HG03439 (cell line): ENCODE measurements around the gene ARHGEF2.
"Not testable (repeated sequence)": the region's sequence is repeated elsewhere in the genome, so short reads cannot be mapped to it uniquely, and the experiment has no call there.

Source experiments
- ATAC-seq: cut with Tn5 transposase; IDR thresholded peaks from one replicate; pipeline ENCODE4 v1.9.1; 2021; ENCODE audit warnings: mild to moderate bottlenecking, moderate library complexity; ENCODE audit not compliant: unreplicated experiment

The ARHGEF2 gene

DNA sequence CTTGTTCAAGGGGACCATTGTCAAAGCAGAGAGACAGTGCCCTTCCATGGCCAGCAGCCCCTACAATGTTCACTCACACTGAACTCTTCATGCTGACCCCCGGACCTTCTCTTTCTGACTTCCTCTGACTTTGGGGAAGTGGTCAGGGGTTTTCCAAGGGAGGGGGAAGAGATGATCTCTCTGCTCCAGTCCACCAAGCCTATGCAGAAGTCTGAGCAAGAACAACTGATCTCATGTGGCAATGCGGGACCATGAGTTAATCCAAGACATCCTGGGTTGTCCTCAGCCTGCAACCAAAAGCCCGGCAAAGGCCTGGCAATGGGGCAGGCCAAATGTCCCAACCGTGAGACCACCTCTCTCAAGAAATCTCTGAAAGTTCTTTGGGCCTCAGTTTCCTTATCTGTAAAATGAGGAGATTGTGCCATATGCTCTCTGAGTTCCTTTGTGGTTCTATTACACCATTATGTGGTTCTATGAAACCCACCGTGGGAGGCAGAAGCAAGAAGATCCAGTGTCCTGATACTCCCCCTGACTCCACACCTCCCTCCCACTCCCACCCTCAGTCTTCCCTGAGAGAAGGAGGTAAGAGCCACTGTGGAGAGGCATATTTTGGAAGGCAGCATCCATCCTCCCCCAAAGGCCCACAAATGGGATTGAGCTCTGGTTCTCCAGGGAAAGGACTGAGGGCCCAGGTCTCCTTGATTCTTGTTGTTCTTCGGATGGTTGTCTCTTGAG is 11.8 kb upstream of the ARHGEF2 start:
- no peak for ATAC-seq

DNA sequence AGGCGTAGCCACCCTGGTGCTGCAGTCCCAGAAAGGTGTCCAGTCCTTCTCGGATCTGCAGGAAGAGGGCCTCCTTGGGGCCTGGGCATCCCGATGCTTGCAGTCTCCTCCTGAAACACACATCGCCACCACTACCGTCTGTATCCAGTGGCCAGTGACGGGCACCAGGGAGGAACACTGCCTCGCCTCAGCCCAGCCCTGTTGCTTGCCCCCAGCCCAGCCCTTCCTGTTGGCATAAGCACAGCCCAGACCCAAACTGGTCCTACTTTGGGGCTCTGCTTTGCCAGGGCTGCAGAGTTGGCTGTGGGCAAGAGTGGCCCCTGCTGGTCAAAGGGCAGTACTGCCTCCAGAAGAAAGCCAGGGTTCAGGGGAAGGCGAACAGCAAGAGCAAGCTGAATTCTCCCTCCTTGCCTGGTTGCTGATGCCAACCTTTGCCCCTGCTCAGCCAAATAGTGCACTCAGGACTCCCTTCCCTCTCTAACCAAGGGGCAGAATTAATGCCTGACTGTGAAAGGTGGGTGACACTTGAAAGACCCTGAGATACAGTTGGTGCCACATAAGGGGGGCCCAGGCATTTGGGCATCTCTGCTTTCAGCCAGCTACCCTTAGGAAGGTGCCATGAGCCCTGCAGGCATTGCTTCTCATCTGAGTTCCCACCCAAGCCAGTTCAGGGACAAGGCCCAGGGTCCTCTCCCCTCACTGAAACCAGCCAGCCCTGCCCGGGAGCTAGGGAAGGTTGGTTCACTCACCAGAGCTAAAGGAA is 11.1 kb upstream of the ARHGEF2 start:
- peak; percentile 71 for ATAC-seq

DNA sequence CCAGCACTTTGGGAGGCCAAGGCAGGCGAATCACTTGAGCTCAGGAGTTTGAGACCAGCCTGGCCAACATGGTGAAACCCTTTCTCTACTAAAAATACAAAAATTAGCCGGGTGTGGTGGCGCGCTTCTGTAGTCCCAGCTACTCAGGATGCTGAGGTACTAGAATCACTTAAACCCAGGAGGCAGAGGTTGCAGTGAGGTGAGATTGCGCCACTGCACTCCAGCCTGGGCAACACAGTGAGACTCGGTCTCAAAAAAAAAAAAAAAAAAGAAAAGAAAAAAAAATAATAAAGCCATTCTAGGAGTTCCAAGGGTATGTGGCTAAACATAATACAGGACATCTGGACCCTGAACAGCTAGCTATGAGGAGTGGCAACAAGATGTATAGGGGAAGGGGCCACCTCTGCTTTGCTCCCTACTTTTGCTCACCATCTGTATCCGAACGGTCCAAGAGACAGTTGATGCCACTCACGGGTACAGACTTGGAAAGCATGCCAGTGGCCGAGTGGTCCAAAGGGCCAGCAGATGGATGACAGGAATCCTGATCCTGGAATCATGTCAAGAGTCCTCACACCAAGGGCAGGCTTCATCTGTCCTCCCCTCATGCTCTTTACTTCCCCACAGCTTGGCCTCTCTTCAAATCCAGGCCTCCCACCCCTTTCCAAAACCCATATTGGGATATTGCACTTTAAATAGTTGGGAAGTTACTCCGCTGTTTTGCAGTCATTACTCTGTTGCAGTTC is 6.7 kb upstream of the ARHGEF2 start:
- ATAC-seq, result not testable (repeated sequence)

DNA sequence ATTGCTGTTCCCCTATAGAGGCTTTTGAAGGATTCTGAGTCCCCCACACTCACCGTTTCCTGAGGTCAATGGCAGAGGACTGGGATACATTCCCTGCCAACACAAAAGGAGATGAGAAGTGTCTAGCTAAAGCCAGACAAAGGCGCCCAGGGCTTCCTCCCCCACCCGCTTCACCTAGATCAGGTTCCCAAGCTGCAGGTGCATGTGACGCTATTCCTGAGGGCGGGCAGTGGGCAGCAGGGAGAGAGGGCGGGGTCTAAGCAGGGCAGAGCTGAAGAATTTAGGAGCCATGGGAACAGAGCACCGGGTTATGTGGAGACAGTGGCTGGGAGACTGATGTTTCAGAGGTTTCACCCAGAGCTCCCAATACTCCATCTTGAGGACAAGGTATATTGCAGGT is 6.0 kb upstream of the ARHGEF2 start:
- ATAC-seq, result no peak

DNA sequence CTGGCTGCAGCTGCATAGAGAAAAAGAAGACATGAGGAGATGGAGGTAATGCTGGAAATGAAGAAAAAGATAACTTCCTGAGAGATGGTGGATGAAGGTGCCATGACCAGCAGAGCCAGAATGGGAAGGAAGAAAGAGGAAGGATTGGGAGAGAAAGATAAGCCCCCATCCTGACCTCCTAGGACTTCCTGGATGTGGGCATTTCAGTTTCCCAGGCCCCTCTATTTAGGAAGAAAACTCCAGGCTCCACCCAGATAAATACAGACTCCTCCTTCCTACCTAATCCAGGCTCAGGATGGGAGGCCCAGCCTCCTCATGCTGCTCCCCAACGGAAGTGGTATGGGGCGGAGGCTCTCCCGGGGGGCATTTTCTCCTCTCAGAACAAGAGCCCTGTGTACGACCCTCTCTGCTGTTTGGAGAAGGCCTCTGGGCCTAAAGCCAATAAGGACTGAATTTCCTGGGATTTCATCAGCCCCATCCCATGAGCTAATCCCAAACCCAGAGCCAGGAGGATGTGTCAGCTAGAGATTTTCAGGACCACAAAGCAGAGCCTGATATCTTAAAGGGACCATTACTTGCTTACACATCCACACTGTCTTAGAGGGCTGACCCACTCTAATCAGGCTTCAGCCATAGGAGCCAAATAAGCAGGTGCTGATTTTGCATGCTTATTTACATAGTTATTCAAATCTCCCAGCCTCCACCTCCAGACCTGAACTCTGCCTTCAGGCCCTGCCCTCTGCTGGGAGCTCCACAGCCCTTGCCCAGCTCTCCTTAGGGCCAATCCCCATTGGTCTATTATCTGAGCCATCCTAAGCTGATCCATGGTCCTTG is 5.1 kb upstream of the ARHGEF2 start:
- no peak for ATAC-seq

DNA sequence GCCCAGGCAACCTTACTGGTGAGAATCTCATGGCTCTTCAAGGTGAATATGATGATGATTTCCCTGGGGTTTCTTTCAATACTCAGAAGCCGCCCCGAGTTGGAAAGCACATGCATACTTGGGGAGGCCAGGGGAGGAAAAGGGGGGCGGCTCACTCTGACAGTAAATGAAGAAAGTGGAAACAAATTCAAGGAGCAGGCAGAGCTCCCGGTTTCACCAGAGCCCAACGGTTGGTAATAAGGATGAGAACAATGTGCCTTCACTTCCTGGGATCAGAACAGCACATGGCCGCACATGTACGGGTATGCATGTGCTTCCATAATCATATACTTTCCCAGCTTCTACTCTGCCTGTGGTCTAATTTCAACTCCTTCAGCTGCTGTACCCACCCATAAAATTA is 3.8 kb upstream of the ARHGEF2 start:
- no peak for ATAC-seq

DNA sequence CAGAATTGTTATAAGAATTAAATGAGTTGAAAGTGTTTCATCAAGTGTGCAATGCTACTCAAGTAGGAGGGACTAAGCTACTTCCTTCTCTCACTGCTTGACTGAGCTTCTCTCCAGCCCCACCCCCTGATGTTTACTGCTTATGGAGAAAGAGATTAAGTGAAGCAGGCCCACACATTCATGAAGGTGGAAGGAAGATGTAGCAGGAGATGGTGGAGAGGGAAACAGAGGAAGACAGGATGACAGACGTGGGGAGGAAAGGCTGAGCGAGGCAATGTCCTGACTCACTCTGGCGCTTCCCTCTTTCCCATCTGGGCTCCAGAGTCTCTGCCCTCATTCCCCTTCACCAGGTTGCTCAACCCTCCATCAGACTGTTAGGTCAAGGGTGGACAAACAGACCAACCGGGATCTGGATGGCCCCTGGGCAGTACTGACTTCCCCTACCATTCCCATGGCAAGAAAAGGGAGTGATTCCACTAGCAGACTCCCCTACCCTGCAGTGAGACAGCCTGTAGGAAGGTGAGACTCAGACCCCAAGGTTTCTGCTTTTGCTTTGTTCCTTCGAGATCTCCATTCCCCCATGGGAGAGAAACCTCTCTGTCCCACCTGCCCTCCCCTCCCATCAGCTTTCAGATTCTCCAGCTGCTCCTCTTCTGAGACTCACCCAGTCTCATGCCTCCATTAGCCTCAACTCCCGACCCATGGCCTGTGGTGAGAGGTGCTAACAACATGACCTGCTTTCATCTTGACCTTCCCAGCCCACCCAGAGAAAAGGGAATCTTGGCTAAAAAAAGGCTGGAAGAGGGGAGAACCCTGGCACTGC is 3.1 kb upstream of the ARHGEF2 start:
- no peak for ATAC-seq

DNA sequence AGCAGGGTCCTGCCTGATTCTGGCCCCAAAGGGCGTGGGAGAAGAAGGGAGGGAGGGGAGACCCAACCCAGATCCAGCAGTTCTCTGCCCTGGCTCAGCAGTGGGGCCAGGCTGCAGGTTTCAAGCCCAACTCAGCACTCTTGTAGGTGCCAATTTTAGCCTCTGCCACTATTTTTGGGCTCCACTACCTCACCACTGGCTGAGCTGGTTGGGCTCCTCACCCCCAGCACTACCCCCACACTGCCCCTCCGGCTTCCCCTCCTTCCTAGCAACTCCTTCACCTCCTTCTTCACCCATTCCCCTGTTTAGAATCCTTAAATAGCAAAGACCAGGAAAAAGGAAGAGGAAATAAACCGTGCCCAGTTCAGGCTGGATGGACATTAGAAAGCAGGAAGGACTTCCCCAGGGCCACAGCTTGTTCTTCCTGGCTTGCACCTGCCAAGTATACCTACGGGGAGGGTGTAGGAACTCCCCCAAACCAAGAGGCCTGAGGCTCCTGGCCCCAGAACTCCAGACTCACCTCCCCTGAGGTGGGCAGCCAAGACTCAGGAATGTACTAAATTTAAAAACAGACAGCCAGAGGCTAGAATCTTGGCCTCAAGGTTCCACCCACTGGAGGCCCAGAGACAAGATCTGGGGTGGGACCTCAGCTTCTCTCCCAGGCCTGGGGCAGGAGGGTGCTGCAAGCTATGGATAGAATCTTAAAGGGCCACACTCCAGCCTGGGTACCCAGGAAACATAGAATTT is 1.4 kb upstream of the ARHGEF2 start:
- ATAC-seq, result peak; percentile 35

DNA sequence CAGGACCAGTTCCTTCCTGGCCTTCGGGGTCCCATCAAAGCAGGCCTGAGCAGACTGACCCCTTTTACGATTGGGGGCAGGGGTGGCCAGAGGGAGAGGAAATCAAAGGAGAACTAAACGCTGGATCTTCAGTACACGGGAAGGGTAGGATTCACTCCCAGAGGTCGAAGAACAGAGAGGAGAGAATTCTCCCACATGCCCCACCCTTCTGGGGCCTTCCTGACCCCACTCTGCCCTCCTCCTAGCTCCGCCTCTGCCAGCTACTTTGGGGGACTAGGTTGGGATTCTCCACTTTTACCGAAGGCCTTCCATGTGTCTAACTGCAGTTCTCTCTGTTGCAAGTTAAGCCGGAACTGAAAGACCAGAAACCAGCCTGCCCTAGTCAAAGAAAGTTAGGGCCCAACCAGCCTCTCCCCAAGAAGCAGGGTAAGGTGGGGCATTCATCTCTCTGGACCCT is 654 bp upstream of the ARHGEF2 start:
- peak; percentile 5 for ATAC-seq

DNA sequence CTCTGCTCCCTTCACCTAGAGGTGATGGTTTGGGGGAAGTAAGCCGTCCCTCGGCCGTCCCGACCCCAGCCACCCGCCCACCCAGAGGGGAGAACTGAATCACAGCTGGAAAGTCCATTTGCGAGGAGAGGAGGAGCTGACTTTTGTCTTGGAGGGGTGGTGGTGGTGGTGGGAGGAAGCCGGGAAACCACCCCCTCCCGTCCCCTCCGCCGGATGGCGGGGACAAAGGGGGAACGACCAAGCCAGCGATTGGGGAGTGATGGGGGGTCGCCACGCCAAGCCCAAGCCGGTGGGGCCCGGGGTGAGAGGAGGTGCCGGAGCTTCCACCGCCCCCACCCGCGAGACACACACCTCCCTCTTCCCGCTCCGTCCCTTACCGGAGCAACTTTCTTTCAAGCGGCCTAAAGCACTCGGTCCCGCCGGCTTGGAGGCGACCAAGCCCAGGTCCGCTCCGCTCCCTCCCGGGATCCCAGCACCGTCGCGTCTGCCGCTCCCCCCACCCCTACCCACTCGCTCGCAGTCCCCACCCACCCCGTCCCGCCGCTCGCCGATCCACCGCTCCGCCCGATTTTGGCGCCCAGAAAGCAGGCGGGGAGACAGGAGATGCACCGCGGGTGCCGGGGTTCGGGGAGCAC is 540 bp downstream of the ARHGEF2 start:
- no peak for ATAC-seq

DNA sequence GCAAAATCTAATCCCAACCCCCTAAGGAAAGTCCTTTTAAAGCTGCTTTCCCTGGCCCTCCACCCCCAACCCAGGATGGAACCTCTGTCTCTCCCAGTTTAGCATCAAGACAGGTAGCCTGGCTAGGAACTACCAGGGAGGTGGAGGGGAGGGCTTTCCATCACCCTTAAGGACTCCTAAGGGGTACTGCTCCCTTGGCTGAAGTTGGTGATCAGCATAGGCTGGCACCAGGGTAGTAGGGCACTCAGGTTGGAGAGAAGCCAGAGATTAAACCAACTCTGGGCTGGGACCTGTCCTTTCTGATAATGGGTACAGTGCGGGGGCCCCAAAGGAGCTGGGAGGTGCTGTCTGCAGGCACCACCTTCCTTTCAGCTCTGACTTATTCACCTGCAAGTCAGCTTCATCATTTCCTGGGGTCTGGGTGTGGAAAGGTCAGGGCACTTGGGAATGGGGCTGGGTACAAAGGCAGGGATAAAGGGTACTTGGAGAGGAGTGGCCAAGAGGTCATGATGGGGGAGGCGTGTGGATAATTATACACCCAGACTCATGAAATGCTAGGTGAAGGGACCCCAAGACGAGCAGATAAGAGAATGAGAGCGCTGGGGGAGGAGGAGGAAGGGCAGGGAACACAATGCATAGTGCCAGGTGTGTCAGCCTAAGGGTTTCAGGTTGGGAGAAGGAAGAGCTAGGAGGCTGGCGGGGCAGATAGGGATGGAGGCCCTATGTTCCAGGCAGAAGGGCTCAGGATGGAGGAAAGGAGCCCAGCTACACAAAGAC is 1.2 kb downstream of the ARHGEF2 start:
- ATAC-seq, result no peak

DNA sequence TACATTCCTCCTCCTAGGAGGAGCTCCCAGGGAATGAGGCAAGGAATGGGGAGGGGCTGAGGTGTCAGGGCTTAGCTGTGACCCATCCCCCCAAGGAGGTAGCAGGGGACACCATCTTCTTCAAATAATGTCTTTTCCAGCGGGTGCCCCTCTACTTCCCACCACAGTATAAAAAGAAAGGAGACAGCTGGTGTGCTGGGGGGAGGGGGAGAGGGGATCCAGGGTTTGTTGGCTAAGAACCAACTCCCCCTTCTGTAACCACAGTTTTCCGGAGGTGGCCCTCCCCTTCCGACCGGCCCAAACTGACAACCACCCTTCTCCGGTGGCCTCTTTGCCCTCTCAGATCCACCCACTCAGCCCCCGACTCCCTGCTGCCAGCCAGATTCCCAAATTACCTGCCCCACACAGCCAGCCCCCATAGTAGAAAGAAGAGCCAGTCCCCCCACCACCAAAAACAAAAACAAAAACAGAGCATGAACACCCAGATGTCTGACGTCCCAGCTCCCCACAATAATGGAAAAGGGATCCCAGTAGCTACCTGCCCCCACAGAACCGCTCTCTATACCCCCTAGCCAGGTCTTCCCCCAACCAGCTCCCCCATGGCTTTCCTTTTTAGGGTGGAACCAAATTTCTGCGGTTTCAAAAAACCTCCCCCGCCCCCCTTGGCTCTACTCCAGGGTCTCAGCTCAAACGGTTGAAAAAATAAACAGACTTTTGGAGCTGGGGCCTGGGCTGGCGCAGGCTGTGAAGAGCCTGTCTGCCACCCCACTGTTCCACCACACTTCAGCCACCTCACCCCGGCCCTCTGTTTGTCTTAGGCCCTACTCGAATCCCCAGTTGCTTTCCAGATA is 2.1 kb downstream of the ARHGEF2 start:
- ATAC-seq, result no peak

DNA sequence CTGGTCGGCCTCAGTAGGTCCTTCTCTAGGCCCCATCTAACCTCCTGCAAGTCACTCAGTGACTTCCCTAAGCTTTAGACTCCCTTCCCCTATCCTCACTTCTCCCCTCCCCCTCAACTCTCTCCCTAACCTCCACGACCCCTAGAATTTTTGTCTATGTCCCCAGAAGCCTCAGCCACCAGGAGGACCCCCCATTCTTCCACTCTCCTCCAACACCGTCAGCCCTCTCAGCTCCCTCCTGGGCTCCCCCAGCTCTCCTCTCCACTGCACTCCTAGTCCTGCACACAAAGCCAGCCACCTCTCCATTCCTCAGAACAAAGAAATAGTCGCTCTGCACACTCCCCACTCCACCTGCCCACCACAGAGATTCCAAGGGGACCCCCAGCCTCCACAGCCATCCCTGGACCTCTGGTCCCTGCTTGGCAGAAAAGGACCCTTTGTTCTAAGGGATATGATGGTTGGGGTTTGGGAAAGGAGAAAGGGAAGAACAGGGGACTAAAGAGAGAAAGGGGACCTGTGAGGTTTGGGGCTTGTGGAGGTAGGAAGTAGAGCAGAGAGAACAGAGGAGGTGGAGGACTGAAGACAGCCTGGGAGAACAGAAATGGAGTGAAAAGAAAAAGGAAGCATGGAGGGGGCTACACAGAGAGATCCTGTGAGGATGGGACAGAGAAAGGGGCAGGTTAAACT is 2.8 kb downstream of the ARHGEF2 start:
- no peak for ATAC-seq

DNA sequence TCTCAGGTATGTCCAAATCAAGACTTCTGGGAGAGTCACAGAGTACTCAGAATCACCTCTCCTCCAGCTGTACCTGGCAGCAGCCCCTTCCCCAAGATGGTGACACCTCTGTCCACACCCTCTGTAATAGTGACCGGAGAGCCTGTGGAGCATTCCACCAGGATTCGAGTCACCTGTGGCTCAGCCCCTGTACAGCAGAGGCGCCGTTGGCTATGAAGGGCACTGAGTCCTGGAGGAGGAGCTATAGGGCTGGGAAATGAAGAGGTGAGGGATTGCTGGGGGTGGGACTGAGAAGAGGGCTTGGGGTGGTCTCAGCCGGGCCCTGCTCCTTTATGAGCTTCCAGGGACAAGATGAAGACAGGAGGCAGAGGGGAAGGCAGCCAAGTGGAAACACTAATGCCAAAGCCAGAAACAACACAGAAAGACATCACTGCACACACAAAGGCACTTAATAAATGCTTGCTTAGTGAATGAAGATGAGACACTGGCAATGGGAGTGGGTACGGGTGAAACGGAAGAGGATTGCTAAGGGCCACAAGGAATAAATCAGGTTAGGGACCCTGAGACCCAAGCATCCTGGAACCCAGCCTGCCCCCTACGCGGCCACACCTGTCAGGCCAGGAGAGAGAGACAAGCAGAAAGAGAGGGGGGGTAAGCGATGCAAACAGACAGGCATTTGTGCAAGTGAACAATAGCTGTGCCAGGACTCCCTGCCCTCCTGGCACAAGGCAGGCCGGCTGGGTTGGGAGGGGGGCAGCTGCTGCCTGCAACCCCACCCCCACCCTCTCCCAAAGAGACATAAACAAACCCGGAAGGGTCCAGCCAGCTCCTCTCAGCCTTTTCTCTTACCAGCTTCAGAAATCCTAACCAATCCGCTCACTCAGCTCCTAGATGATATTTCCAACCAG is 3.9 kb downstream of the ARHGEF2 start:
- no peak for ATAC-seq

DNA sequence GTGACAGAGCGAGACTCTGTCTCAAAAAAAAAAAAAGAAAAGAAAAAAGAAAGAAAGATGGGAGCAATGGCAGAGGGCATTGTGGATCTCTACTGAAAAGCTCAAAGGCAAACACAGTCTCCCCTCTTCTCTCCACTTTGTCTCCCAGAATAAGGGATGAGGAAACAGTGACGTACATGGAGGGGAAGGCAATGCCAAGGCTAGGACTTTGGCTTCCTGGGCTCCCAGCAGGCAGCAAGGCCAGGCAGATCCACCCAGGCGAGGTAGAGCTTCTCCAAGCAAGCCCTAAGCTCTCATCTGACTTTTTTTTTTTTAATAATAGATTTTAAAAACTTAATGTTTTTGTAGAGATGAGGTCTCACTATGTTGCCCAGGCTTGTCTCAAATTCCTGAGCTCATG is 4.6 kb downstream of the ARHGEF2 start:
- no peak for ATAC-seq
